ENCODE measurements around the gene C2orf72. TPM values are rescaled to one million over a fixed set of nuclear protein-coding genes. Genes with fewer than 3 reads are reported as not detected.

C2orf72 gene
- total and polyA plus RNA-seq, 4 donors, result 33.2 to 141 (median 84.9) TPM

- H3K27me3 ChIP-seq (ENCODE audit: control insufficient read depth in 4 of 4, insufficient read depth in 4 of 4, low read length in 3 of 4), result no peaks in the 10 kb centered on the region
- TF ChIP-seq RAD21 (IDR thresholded peaks at IDR 0.05) (no peak), NR2F2 (IDR thresholded peaks at IDR 0.05) (no peak), CTCF (IDR thresholded peaks at IDR 0.05; ENCODE audit: low read depth, low read length, missing input control) (no peak), SP1 (IDR thresholded peaks at IDR 0.05) (no peak), JUND (IDR thresholded peaks at IDR 0.05) (no peak), YY1 (IDR thresholded peaks at IDR 0.05) (no peak), FOXA1 (IDR thresholded peaks at IDR 0.05) (no peak), ATF3 (IDR thresholded peaks at IDR 0.05) (no peak), TAF1 (conservative IDR thresholded peaks at IDR 0.05) (no peak), GABPA (IDR thresholded peaks at IDR 0.05 in 1 of 2, conservative IDR thresholded peaks at IDR 0.05 in 1 of 2) (no peak), REST (IDR thresholded peaks at IDR 0.05) (no peak), MAX (IDR thresholded peaks at IDR 0.05) (no peak), EGR1 (IDR thresholded peaks at IDR 0.05; ENCODE audit: low read depth in 2 of 2) (no peak), ZBTB33 (IDR thresholded peaks at IDR 0.05) (no peak), RXRA (IDR thresholded peaks at IDR 0.05) (no peak), HNF4G (IDR thresholded peaks at IDR 0.05) (no peak), HNF4A (conservative IDR thresholded peaks at IDR 0.05) (no peak), FOXA2 (IDR thresholded peaks at IDR 0.05) (no peak)
- no peak overlapping the region for H3K4me3 ChIP-seq (ENCODE audit: low read depth in 1 of 3, low read length in 3 of 3)
- H3K9me3 ChIP-seq (ENCODE audit: control insufficient read depth in 4 of 4, low read length in 3 of 4), result no peaks in the 10 kb centered on the region
- H3K27ac ChIP-seq (ENCODE audit: low read depth in 1 of 2, low read length in 2 of 2), result no peak overlapping the region
- 56% methylated on average over 3 of the region's 3 CpGs for whole genome bisulfite sequencing
- H3K36me3 ChIP-seq (ENCODE audit: control insufficient read depth in 4 of 4, insufficient read depth in 3 of 4, low read depth in 1 of 4, low read length in 3 of 4), result no peaks in the 10 kb centered on the region
- DNase-seq (ENCODE audit: low spot score), result no peak
- peaks cover 0 to 4% (median 1%) of the 10 kb centered on the region in 4 donors for H3K4me1 ChIP-seq (ENCODE audit: control insufficient read depth in 4 of 4, insufficient read depth in 4 of 4, low read length in 3 of 4)
- no peak overlapping the region for H3K9ac ChIP-seq (ENCODE audit: low read depth in 1 of 2, low read length in 2 of 2)
Measured at GRCh38 chr2:231012463-231012862, 24.9 kb upstream of the C2orf72 start.
